GM12878 (cell line): ENCODE measurements around the gene CNTNAP2. TPM values are rescaled to one million over a fixed set of nuclear protein-coding genes. Genes with fewer than 3 reads are reported as not detected.

Experiments
- ATAC-seq: fragments of 200-7000 bp; cut with Tn5 transposase; 3 replicates; pipeline ENCODE4 v1.9.1; 2020; ENCODE audit warnings: mild to moderate bottlenecking, moderate library complexity
- BruUV-seq: library from RNA; stranded (reverse); fragments of 400-500 nt; replicated peaks from 2 replicates; lab custom pipeline; 2021; lab: Mats Ljungman, UMichigan
- CTCF ChIA-PET: fragments of 300-600 bp; sonication (Branson Sonifier 250); formaldehyde crosslinking; extraction: SDS; loops from one replicate; lab custom pipeline; 2021; ENCODE audit warnings: inconsistent platforms; lab: Yijun Ruan, JAX
- POLR2A ChIA-PET: fragments of 350-600 bp; formaldehyde crosslinking; extraction: SDS; loops from one replicate; lab custom pipeline; 2021; ENCODE audit warnings: inconsistent platforms; lab: Charles Lee
- RAD21 ChIA-PET: fragments of 300-600 bp; sonication (Branson Sonifier 250); formaldehyde crosslinking; loops from one replicate; lab custom pipeline; 2023; ENCODE audit warnings: antibody characterized with exemption; ENCODE audit not compliant: unreplicated experiment; lab: Charles Lee
- SMC1A ChIA-PET: fragments of 300-600 bp; sonication (Branson Sonifier 250); formaldehyde crosslinking; loops from one replicate; lab custom pipeline; 2023; ENCODE audit not compliant: unreplicated experiment, uncharacterized antibody; lab: Charles Lee
- DNase-seq: peaks from one replicate; pipeline ENCODE4 v3.0.0-alpha.2; 2011; ENCODE audit warnings: low read depth, low spot score
- FAIRE-seq: peaks from 3 replicates; lab custom pipeline; 2011; peaks lifted over from hg19 to GRCh38; lab: Jason Lieb, UNC
- H2AFZ ChIP-seq: 2 replicates; pipeline ENCODE4 v1.6.0; 2011; ENCODE audit warnings: low read depth, low read length, control low read depth; ENCODE audit not compliant: control insufficient read depth
- H3K27ac ChIP-seq: 2 replicates; pipeline ENCODE4 v1.5.1; 2011; ENCODE audit warnings: control low read depth; ENCODE audit not compliant: control insufficient read depth, insufficient read depth
- H3K27me3 ChIP-seq, 2 experiments: replicated peaks in 1 of 2; 2 replicates each; pipeline versions ENCODE4 v1.6.0 to v1.6.1; 2011; ENCODE audit warnings: low read length in 1 of 2; ENCODE audit not compliant: control insufficient read depth in 2 of 2, insufficient read depth in 2 of 2
- H3K36me3 ChIP-seq, 2 experiments: 2 replicates each; pipeline ENCODE4 v1.5.1; 2011; ENCODE audit warnings: low read length in 1 of 2; ENCODE audit not compliant: control insufficient read depth in 2 of 2, insufficient read depth in 2 of 2
- H3K4me1 ChIP-seq: 2 replicates; pipeline ENCODE4 v1.6.1; 2011; ENCODE audit warnings: mild to moderate bottlenecking, low read length, moderate library complexity, mixed read lengths; ENCODE audit not compliant: control insufficient read depth, insufficient read depth
- H3K4me2 ChIP-seq: 2 replicates; pipeline ENCODE4 v1.6.0; 2011; ENCODE audit warnings: control low read depth; ENCODE audit not compliant: control insufficient read depth, insufficient read depth
- H3K4me3 ChIP-seq: fragments of 200-600 bp; sonication (generic); 2 replicates; pipeline ENCODE4 v1.5.1; 2016
- H3K79me2 ChIP-seq: 2 replicates; pipeline ENCODE4 v1.6.0; 2011; ENCODE audit warnings: low read length; ENCODE audit not compliant: control insufficient read depth, insufficient read depth
- H3K9ac ChIP-seq: 2 replicates; pipeline ENCODE4 v1.8.0; 2011; ENCODE audit warnings: low read length, control low read depth, mixed read lengths; ENCODE audit not compliant: control insufficient read depth, insufficient read depth
- H3K9me3 ChIP-seq: replicated peaks from 3 replicates; pipeline ENCODE4 v1.5.1; 2011; ENCODE audit warnings: mild to moderate bottlenecking, low read length; ENCODE audit not compliant: control insufficient read depth, insufficient read depth
- H4K20me1 ChIP-seq: 2 replicates; pipeline ENCODE4 v1.6.0; 2011; ENCODE audit not compliant: control insufficient read depth, insufficient read depth
- ASH2L ChIP-seq: fragments of 300-600, 200-600 bp; sonication (generic); IDR thresholded peaks from 2 replicates; pipeline ENCODE4 v1.6.1; 2017; ENCODE audit warnings: low read depth, mild to moderate bottlenecking, borderline replicate concordance
- ATF7 ChIP-seq: fragments of 450-650 bp; IDR thresholded peaks from 2 replicates; pipeline ENCODE4 v1.6.1; 2016; ENCODE audit warnings: low read depth, mild to moderate bottlenecking
- BACH1 ChIP-seq: fragments of 450-650 bp; IDR thresholded peaks from 2 replicates; pipeline ENCODE4 v1.6.1; 2017; ENCODE audit warnings: mild to moderate bottlenecking, borderline replicate concordance
- BHLHE40 ChIP-seq, 2 experiments: fragments of 450-650 bp in 1 of 2; IDR thresholded peaks; 2 replicates each; pipeline ENCODE4 v1.6.1; 2011 to 2017; ENCODE audit warnings: low read depth in 2 of 2, borderline replicate concordance in 1 of 2, improper control_type of control experiment in 1 of 2, low read length in 1 of 2, mild to moderate bottlenecking in 1 of 2
- BRCA1 ChIP-seq: IDR thresholded peaks from 2 replicates; pipeline ENCODE4 v1.6.1; 2011; ENCODE audit warnings: low read depth, low read length, improper control_type of control experiment
- GATAD2B ChIP-seq: fragments of 450-650 bp; conservative IDR thresholded peaks from 2 replicates; pipeline ENCODE4 v1.6.1; 2017; ENCODE audit warnings: low read depth, mild to moderate bottlenecking, moderate library complexity
- KDM1A ChIP-seq: fragments of 200-600 bp; sonication (generic); IDR thresholded peaks from 2 replicates; pipeline ENCODE4 v1.6.1; 2016; ENCODE audit warnings: borderline replicate concordance
- LARP7 ChIP-seq: fragments of 450-650 bp; IDR thresholded peaks from 2 replicates; pipeline ENCODE4 v1.6.1; 2017; ENCODE audit warnings: mild to moderate bottlenecking
- NRF1 ChIP-seq: conservative IDR thresholded peaks from 2 replicates; pipeline ENCODE4 v1.6.1; 2011; ENCODE audit warnings: mild to moderate bottlenecking, low read depth, low read length, improper control_type of control experiment
- RAD51 ChIP-seq: fragments of 450-650 bp; IDR thresholded peaks from 2 replicates; pipeline ENCODE4 v1.6.1; 2016; ENCODE audit warnings: moderate library complexity, mild to moderate bottlenecking, inconsistent platforms
- RB1 ChIP-seq: fragments of 450-650 bp; formaldehyde crosslinking; IDR thresholded peaks from 2 replicates; pipeline ENCODE4 v1.6.1; 2017; ENCODE audit warnings: mild to moderate bottlenecking, borderline replicate concordance
- RFX5 ChIP-seq: IDR thresholded peaks from 2 replicates; pipeline ENCODE4 v1.6.1; 2011; ENCODE audit warnings: low read depth, low read length, improper control_type of control experiment
- SMAD5 ChIP-seq: IDR thresholded peaks from 2 replicates; pipeline ENCODE4 v1.6.1; 2016; ENCODE audit warnings: antibody characterized with exemption, low read depth
- TAF1 ChIP-seq: IDR thresholded peaks from 2 replicates; pipeline ENCODE4 v1.6.1; 2011; ENCODE audit warnings: mild to moderate bottlenecking, low read depth, low read length, borderline replicate concordance
- TARDBP ChIP-seq: IDR thresholded peaks from 2 replicates; pipeline ENCODE4 v1.6.1; 2016; ENCODE audit warnings: borderline replicate concordance
- TCF3 ChIP-seq: IDR thresholded peaks from 2 replicates; pipeline ENCODE4 v1.6.1; 2012; ENCODE audit warnings: low read depth, mild to moderate bottlenecking, low read length, borderline replicate concordance; ENCODE audit not compliant: insufficient read depth
- YBX1 ChIP-seq: fragments of 450-650 bp; IDR thresholded peaks from 2 replicates; pipeline ENCODE4 v1.6.1; 2016; ENCODE audit warnings: antibody characterized with exemption
- YY1 ChIP-seq: IDR thresholded peaks from 2 replicates; pipeline ENCODE4 v1.6.1; 2011; ENCODE audit warnings: low read depth, mild to moderate bottlenecking, low read length
- WGBS: methylation state at CpG from one replicate; pipeline ENCODE4 v1.1.6; 2016; ENCODE audit warnings: low lambda C conversion rate; ENCODE audit not compliant: insufficient replicate concordance, insufficient coverage; ENCODE audit errors: missing lambda C conversion rate; 5-methylcytosine and 5-hydroxymethylcytosine counted together
- in situ Hi-C: fragments of 300-500 bp; cut with MboI; formaldehyde crosslinking; loops from 9 replicates; pipeline ENCODE4 v1.14.3; 2018; ENCODE audit warnings: mixed read lengths
- intact Hi-C: fragments of 100-400 bp; cut with micrococcal nuclease; formaldehyde crosslinking; loops from one replicate; pipeline ENCODE4 v1.14.2; 2022; ENCODE audit not compliant: unreplicated experiment
- polyA plus RNA-seq, 11 experiments: library from polyadenylated mRNA; depleted of rRNA in 4 of 11; unstranded in 6 of 11; stranded (reverse) in 5 of 11; fragments of >200 nt; fragmentation: Nextera tagmentation in 4 of 11; fragmentation: Illumina TruSeq in 1 of 11; extraction: Ambion mirVana in 4 of 11; extraction: Trizol in 1 of 11; gene quantifications; 1 replicate in 1 of 11; 2 replicates in 10 of 11; pipeline versions ENCODE4 v1.2.1 to v1.2.3, GENCODE V29; 2011 to 2016; ENCODE audit warnings: inconsistent platforms in 2 of 11, missing spikeins in 2 of 11, low read depth in 1 of 11
- total RNA-seq, 4 experiments: library from RNA; depleted of rRNA in 3 of 4; stranded (reverse); fragments of >200 nt in 3 of 4; fragmentation: Illumina TruSeq in 1 of 4; extraction: Trizol in 1 of 4; gene quantifications; 2 replicates each; pipeline versions ENCODE4 v1.2.1 to v1.2.3, GENCODE V29; 2013 to 2021
- TF ChIP-seq, protein P1 (sequence below): fragments of 450-650 bp; IDR thresholded peaks from 2 replicates; pipeline ENCODE4 v1.6.1; 2017; ENCODE audit warnings: mild to moderate bottlenecking, low read depth, inconsistent platforms; ENCODE audit not compliant: poor library complexity, severe bottlenecking
- TF ChIP-seq, protein P2 (sequence below): fragments of 450-650 bp; IDR thresholded peaks from 2 replicates; pipeline ENCODE4 v1.6.1; 2017; ENCODE audit warnings: borderline replicate concordance
- TF ChIP-seq, protein P3 (sequence below): IDR thresholded peaks from 2 replicates; pipeline ENCODE4 v1.6.1; 2012; ENCODE audit warnings: low read depth, low read length, improper control_type of control experiment

CNTNAP2 gene
- total and polyA plus RNA-seq, 10 of the 15 experiments (the other 5 are each of a cell fraction or from before 2014, with no cell fraction given): 0.03 to 0.08 (median 0.03) TPM; not detected in 7

DNA sequence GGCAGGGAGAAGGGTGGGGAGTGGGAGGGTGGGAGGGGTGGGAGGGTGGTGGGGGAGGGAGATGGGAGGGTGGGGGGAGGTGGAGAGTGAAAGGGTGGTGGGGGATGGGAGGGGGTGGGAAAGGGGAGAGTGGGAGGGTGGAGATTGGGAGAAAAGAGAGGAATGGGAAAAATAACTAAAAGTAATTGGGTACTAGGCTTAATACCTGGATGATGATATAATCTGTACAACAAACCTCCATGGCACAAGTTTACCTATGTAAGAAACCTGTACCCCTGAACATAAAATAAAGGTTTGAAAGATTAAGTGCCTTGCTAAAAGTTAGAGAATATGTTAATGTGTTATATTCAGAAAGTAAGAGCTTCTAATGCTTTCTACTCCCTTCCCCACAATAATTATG lies 564.9 kb downstream of the CNTNAP2 start (continued):
- TF ChIP-seq NRF1 (no peak), RFX5 (no peak), SMAD5 (no peak), TCF3 (no peak)
- TF ChIP-seq, all 136 proteins: peak for 0

DNA sequence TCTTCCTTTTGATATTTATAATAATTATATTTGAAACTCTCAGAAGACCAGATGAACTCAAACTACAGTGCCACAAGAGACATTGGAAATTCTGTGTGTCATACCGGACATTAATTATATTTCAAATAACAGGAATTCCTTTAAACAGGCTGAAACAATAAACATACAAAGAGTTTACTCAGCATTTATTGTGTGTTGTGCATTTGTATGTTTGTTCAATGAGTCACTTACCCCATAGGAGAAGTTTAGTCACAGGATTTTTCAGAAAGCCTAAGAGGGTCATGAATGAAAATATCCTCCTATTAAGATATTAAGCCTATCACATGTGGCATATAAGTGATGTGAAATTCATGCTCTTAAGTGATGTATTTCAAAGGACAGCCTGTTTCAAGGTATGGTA lies 566.8 kb downstream of the CNTNAP2 start:
- RAD21 ChIA-PET: no interaction called here
- no peak overlapping the region for H3K27ac ChIP-seq
- TF ChIP-seq BHLHE40 (IDR thresholded peaks at IDR 0.05; ENCODE audit: borderline replicate concordance in 1 of 2, low read depth in 2 of 2, low read length in 1 of 2): no peak
- TF ChIP-seq KDM1A: no peak
- no peak for TF ChIP-seq BRCA1
- no peak for TF ChIP-seq RB1
- TF ChIP-seq RAD51: no peak
- TF ChIP-seq, protein P1, sequence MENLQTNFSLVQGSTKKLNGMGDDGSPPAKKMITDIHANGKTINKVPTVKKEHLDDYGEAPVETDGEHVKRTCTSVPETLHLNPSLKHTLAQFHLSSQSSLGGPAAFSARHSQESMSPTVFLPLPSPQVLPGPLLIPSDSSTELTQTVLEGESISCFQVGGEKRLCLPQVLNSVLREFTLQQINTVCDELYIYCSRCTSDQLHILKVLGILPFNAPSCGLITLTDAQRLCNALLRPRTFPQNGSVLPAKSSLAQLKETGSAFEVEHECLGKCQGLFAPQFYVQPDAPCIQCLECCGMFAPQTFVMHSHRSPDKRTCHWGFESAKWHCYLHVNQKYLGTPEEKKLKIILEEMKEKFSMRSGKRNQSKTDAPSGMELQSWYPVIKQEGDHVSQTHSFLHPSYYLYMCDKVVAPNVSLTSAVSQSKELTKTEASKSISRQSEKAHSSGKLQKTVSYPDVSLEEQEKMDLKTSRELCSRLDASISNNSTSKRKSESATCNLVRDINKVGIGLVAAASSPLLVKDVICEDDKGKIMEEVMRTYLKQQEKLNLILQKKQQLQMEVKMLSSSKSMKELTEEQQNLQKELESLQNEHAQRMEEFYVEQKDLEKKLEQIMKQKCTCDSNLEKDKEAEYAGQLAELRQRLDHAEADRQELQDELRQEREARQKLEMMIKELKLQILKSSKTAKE: no peak
- no peak for TF ChIP-seq ASH2L
- no peak for TF ChIP-seq BACH1
- TF ChIP-seq YBX1: no peak
- no peak for TF ChIP-seq TAF1
- TF ChIP-seq TARDBP: no peak
- TF ChIP-seq GATAD2B: no peak
- TF ChIP-seq, protein P2, sequence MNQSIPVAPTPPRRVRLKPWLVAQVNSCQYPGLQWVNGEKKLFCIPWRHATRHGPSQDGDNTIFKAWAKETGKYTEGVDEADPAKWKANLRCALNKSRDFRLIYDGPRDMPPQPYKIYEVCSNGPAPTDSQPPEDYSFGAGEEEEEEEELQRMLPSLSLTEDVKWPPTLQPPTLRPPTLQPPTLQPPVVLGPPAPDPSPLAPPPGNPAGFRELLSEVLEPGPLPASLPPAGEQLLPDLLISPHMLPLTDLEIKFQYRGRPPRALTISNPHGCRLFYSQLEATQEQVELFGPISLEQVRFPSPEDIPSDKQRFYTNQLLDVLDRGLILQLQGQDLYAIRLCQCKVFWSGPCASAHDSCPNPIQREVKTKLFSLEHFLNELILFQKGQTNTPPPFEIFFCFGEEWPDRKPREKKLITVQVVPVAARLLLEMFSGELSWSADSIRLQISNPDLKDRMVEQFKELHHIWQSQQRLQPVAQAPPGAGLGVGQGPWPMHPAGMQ: no peak
- TF ChIP-seq RFX5: no peak
- TF ChIP-seq, protein P3, sequence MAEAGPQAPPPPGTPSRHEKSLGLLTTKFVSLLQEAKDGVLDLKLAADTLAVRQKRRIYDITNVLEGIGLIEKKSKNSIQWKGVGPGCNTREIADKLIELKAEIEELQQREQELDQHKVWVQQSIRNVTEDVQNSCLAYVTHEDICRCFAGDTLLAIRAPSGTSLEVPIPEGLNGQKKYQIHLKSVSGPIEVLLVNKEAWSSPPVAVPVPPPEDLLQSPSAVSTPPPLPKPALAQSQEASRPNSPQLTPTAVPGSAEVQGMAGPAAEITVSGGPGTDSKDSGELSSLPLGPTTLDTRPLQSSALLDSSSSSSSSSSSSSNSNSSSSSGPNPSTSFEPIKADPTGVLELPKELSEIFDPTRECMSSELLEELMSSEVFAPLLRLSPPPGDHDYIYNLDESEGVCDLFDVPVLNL: no peak
- no peak for TF ChIP-seq LARP7
- TF ChIP-seq ATF7: no peak
- no peak for TF ChIP-seq YY1

More for the DNA sequence above, 566.8 kb downstream of the CNTNAP2 start:
- WGBS: 81% methylated on average over 1 of the region's 1 CpG
- Histone ChIP-seq H3K4me1 (no peaks in the 10 kb centered on the region), H3K9ac (no peak overlapping the region), H2AFZ (no peak overlapping the region), H3K27me3 (no peaks in the 10 kb centered on the region), H3K79me2 (no peaks in the 10 kb centered on the region), H3K4me2 (no peak overlapping the region), H3K4me3 (no peak overlapping the region), H3K36me3 (no peaks in the 10 kb centered on the region), H3K9me3 (no peaks in the 10 kb centered on the region), H4K20me1 (no peaks in the 10 kb centered on the region)
- no peak for FAIRE-seq
- in situ Hi-C loops (no loop called here), intact Hi-C loops (no loop called here)
- no peak for ATAC-seq
- no peak for DNase-seq
- POLR2A ChIA-PET: no interaction called here
- SMC1A ChIA-PET: no interaction called here
- CTCF ChIA-PET: no interaction called here
- BruUV-seq: no TSS peak
